MG63 (cell line): ENCODE measurements around the gene TEAD2. TPM values are rescaled to one million over a fixed set of nuclear protein-coding genes. Genes with fewer than 3 reads are reported as not detected.
"Not testable (repeated sequence)": the region's sequence is repeated elsewhere in the genome, so short reads cannot be mapped to it uniquely, and the experiment has no call there.

Experiments
- DNase-seq: peaks from one replicate; pipeline ENCODE4 v3.0.0-alpha.2; 2020
- H3K27me3 ChIP-seq: fragments of 250-450 bp; sonication (Bioruptor Pico); 2 replicates; pipeline ENCODE4 v1.5.1; 2020; ENCODE audit warnings: mild to moderate bottlenecking, moderate library complexity
- H3K36me3 ChIP-seq: fragments of 250-450 bp; sonication (Bioruptor Pico); 2 replicates; pipeline ENCODE4 v1.5.1; 2020; ENCODE audit warnings: mild to moderate bottlenecking, moderate library complexity
- H3K4me3 ChIP-seq: fragments of 250-450 bp; sonication (Bioruptor Pico); 2 replicates; pipeline ENCODE4 v1.5.1; 2020; ENCODE audit warnings: mild to moderate bottlenecking, moderate library complexity
- H3K9me3 ChIP-seq: fragments of 250-450 bp; sonication (Bioruptor Pico); 2 replicates; pipeline ENCODE4 v1.5.1; 2020; ENCODE audit warnings: mild to moderate bottlenecking, moderate library complexity
- total RNA-seq: library from RNA; depleted of rRNA; stranded (reverse); fragments of >200 nt; shearing (Covaris generic); gene quantifications from 2 replicates; pipeline ENCODE4 v1.2.3, GENCODE V29; 2014; ENCODE audit warnings: low replicate concordance

Gene TEAD2
- total RNA-seq, 1 experiment from 2014 or later: 14.6 TPM

- no peak overlapping the region for H3K4me3 ChIP-seq
Observed at GRCh38 chr19:49390929-49391359, 28.7 kb upstream of the TEAD2 start.

GRCh38 chr19:49390131-49390928 lies 28.1 kb upstream of the TEAD2 start:
- H3K27me3 ChIP-seq: peaks cover 10% of the 10 kb centered on the region
- no peaks in the 10 kb centered on the region; the same call in 1 of the 2 replicates for H3K9me3 ChIP-seq
- no peak for DNase-seq
- no peak overlapping the region for H3K4me3 ChIP-seq
- H3K36me3 ChIP-seq: no peaks in the 10 kb centered on the region

More at GRCh38 chr19:49390929-49391359, 28.7 kb upstream of the TEAD2 start:
- Histone ChIP-seq H3K9me3 (no peaks in the 10 kb centered on the region), H3K36me3 (no peaks in the 10 kb centered on the region), H3K27me3 (peaks cover 7% of the 10 kb centered on the region)
- no peak for DNase-seq

GRCh38 chr19:49389406-49389805 lies 27.2 kb upstream of the TEAD2 start:
- no peak for DNase-seq

GRCh38 chr19:49387936-49388372 lies 25.7 kb upstream of the TEAD2 start, which contains the start of gene KASH5:
TSS of gene KASH5 (plus strand) at chr19:49388249. CDS start at chr19:49390884, 2,635 bp downstream.
- Histone ChIP-seq H3K9me3 (peaks cover 5% of the 10 kb centered on the region), H3K36me3 (no peaks in the 10 kb centered on the region), H3K27me3 (peaks cover 14% of the 10 kb centered on the region), H3K4me3 (no peak within 1 kb of the TSS)
- peak; percentile 34 for DNase-seq

More at GRCh38 chr19:49389406-49389805, 27.2 kb upstream of the TEAD2 start:
- no peak overlapping the region for H3K4me3 ChIP-seq
- H3K9me3 ChIP-seq: no peaks in the 10 kb centered on the region; the same call in 1 of the 2 replicates
- H3K27me3 ChIP-seq: peaks cover 12% of the 10 kb centered on the region
- no peaks in the 10 kb centered on the region for H3K36me3 ChIP-seq

- DNase-seq: no peak
- peaks cover 7% of the 10 kb centered on the region; the same call in 1 of the 2 replicates for H3K27me3 ChIP-seq
Observed at GRCh38 chr19:49383599-49383998, 21.4 kb upstream of the TEAD2 start.

GRCh38 chr19:49382639-49383038 lies 20.4 kb upstream of the TEAD2 start:
- Histone ChIP-seq H3K9me3 (peaks cover 17% of the 10 kb centered on the region), H3K4me3 (no peak overlapping the region), H3K36me3 (no peaks in the 10 kb centered on the region), H3K27me3 (peaks cover 7% of the 10 kb centered on the region; the same call in 1 of the 2 replicates)
- no peak for DNase-seq

More at GRCh38 chr19:49383599-49383998, 21.4 kb upstream of the TEAD2 start:
- no peak overlapping the region for H3K4me3 ChIP-seq
- peaks cover 17% of the 10 kb centered on the region for H3K9me3 ChIP-seq
- no peaks in the 10 kb centered on the region for H3K36me3 ChIP-seq

GRCh38 chr19:49380391-49380790 lies 18.2 kb upstream of the TEAD2 start:
- Histone ChIP-seq H3K36me3 (no peaks in the 10 kb centered on the region), H3K4me3 (no peak overlapping the region), H3K27me3 (peaks cover 5% of the 10 kb centered on the region; the same call in 1 of the 2 replicates), H3K9me3 (peaks cover 17% of the 10 kb centered on the region)
- DNase-seq: no peak

GRCh38 chr19:49378512-49378911 lies 16.3 kb upstream of the TEAD2 start:
- peaks cover 13% of the 10 kb centered on the region for H3K9me3 ChIP-seq
- no peaks in the 10 kb centered on the region for H3K36me3 ChIP-seq
- H3K27me3 ChIP-seq: no peaks in the 10 kb centered on the region
- DNase-seq: no peak
- H3K4me3 ChIP-seq: no peak overlapping the region

GRCh38 chr19:49374665-49375434 lies 12.6 kb upstream of the TEAD2 start:
- H3K4me3 ChIP-seq: no peak overlapping the region
- no peak for DNase-seq
- no peaks in the 10 kb centered on the region for H3K36me3 ChIP-seq
- H3K27me3 ChIP-seq: no peaks in the 10 kb centered on the region
- H3K9me3 ChIP-seq: 0 out of 2 replicates have a peak, but pooled peaks cover 3% of the 10 kb centered on the region

- not testable (repeated sequence) for DNase-seq, H3K4me3 ChIP-seq, H3K27me3 ChIP-seq
Observed at GRCh38 chr19:49373174-49373573, 11.0 kb upstream of the TEAD2 start.

GRCh38 chr19:49371184-49371583 lies 9.0 kb upstream of the TEAD2 start:
- no peak for DNase-seq
- peaks cover 13% of the 10 kb centered on the region for H3K9me3 ChIP-seq
- H3K27me3 ChIP-seq: no peaks in the 10 kb centered on the region
- H3K36me3 ChIP-seq: no peaks in the 10 kb centered on the region
- H3K4me3 ChIP-seq: no peak overlapping the region

More at GRCh38 chr19:49373174-49373573, 11.0 kb upstream of the TEAD2 start:
- not testable (repeated sequence) for H3K36me3 ChIP-seq
- H3K9me3 ChIP-seq: peaks cover 13% of the 10 kb centered on the region

GRCh38 chr19:49368711-49369358 lies 6.6 kb upstream of the TEAD2 start:
- Histone ChIP-seq H3K9me3 (peaks cover 13% of the 10 kb centered on the region), H3K36me3 (no peaks in the 10 kb centered on the region), H3K4me3 (no peak overlapping the region), H3K27me3 (no peaks in the 10 kb centered on the region)
- no peak for DNase-seq

- peaks cover 13% of the 10 kb centered on the region for H3K9me3 ChIP-seq
- no peaks in the 10 kb centered on the region for H3K36me3 ChIP-seq
- H3K27me3 ChIP-seq: no peaks in the 10 kb centered on the region
- DNase-seq: no peak
- no peak overlapping the region for H3K4me3 ChIP-seq
Observed at GRCh38 chr19:49366110-49366509, 3.9 kb upstream of the TEAD2 start.

GRCh38 chr19:49364083-49364737 lies 2.0 kb upstream of the TEAD2 start:
- DNase-seq: no peak
- no peaks in the 10 kb centered on the region for H3K36me3 ChIP-seq
- H3K27me3 ChIP-seq: no peaks in the 10 kb centered on the region
- peak overlapping the region; percentile 31 for H3K4me3 ChIP-seq
- peaks cover 9% of the 10 kb centered on the region for H3K9me3 ChIP-seq

GRCh38 chr19:49363268-49364082 lies 1.3 kb upstream of the TEAD2 start, which contains the start of gene DKKL1:
TSS of gene DKKL1 (plus strand) at chr19:49363877. CDS start at chr19:49363999, 122 bp downstream.
- no peaks in the 10 kb centered on the region for H3K36me3 ChIP-seq
- no peaks in the 10 kb centered on the region for H3K27me3 ChIP-seq
- DNase-seq: peak; percentile 99
- peak within 1 kb of the TSS; percentile 60 for H3K4me3 ChIP-seq
- peaks cover 1% of the 10 kb centered on the region for H3K9me3 ChIP-seq
